H9 (cell line): ENCODE data around the gene KCND2. TPM values are rescaled to one million over a fixed set of nuclear protein-coding genes. Genes with fewer than 3 reads are reported as not detected.

Experiments used
- DNase-seq: peaks from one replicate; pipeline ENCODE4 v3.0.0-alpha.2; 2017
- H2AFZ ChIP-seq: one replicate; pipeline ENCODE4 v1.6.1; 2013; ENCODE audit warnings: mild to moderate bottlenecking, low read length, control low read depth, moderate library complexity
- H2AK5ac ChIP-seq: 2 replicates; pipeline ENCODE4 v1.6.1; 2013; ENCODE audit warnings: low read length, control low read depth, mixed read lengths; ENCODE audit not compliant: insufficient read length
- H2BK120ac ChIP-seq: one replicate; pipeline ENCODE4 v1.6.1; 2013; ENCODE audit warnings: low read depth, mild to moderate bottlenecking, low read length, control low read depth, inconsistent platforms; ENCODE audit not compliant: poor library complexity, severe bottlenecking
- H2BK12ac ChIP-seq: 2 replicates; pipeline ENCODE4 v1.6.1; 2013; ENCODE audit warnings: low read length, control low read depth, mixed read lengths, low read depth; ENCODE audit not compliant: insufficient read length
- H2BK15ac ChIP-seq: 2 replicates; pipeline ENCODE4 v1.6.1; 2013; ENCODE audit warnings: low read depth, low read length, control low read depth
- H2BK20ac ChIP-seq: one replicate; pipeline ENCODE4 v1.6.1; 2013; ENCODE audit warnings: low read depth, mild to moderate bottlenecking, low read length, control low read depth, inconsistent platforms; ENCODE audit not compliant: poor library complexity, severe bottlenecking
- H2BK5ac ChIP-seq: 2 replicates; pipeline ENCODE4 v1.6.1; 2013; ENCODE audit warnings: low read length, control low read depth, mixed read lengths; ENCODE audit not compliant: insufficient read length
- H3K14ac ChIP-seq: 2 replicates; pipeline ENCODE4 v1.6.1; 2013; ENCODE audit warnings: low read length, control low read depth; ENCODE audit not compliant: insufficient read depth
- H3K18ac ChIP-seq: 2 replicates; pipeline ENCODE4 v1.6.1; 2013; ENCODE audit warnings: low read depth, mild to moderate bottlenecking, mixed read lengths, low read length, control low read depth; ENCODE audit not compliant: insufficient read length
- H3K23ac ChIP-seq: 2 replicates; pipeline ENCODE4 v1.6.1; 2013; ENCODE audit warnings: low read length, control low read depth, mixed read lengths, low read depth; ENCODE audit not compliant: insufficient read length
- H3K23me2 ChIP-seq: 2 replicates; pipeline ENCODE4 v1.6.1; 2013; ENCODE audit warnings: low read depth, mild to moderate bottlenecking, mixed read lengths, low read length, control low read depth; ENCODE audit not compliant: insufficient read length, poor library complexity, severe bottlenecking
- H3K27ac ChIP-seq: 2 replicates; pipeline ENCODE4 v1.5.1; 2013; ENCODE audit warnings: low read length, control low read depth, mixed read lengths, low read depth; ENCODE audit not compliant: insufficient read length
- H3K27me3 ChIP-seq: 2 replicates; pipeline ENCODE4 v1.6.1; 2013; ENCODE audit warnings: low read length, control low read depth, inconsistent platforms; ENCODE audit not compliant: insufficient read depth
- H3K4ac ChIP-seq: 2 replicates; pipeline ENCODE4 v1.6.1; 2013; ENCODE audit warnings: low read depth, mild to moderate bottlenecking, control low read depth, inconsistent platforms, low read length, moderate library complexity
- H3K4me1 ChIP-seq: 2 replicates; pipeline ENCODE4 v1.6.1; 2013; ENCODE audit warnings: low read length, control low read depth, inconsistent platforms; ENCODE audit not compliant: insufficient read depth
- H3K4me2 ChIP-seq: 2 replicates; pipeline ENCODE4 v1.6.1; 2013; ENCODE audit warnings: low read length, control low read depth, mixed read lengths; ENCODE audit not compliant: insufficient read length, insufficient read depth
- H3K56ac ChIP-seq: 2 replicates; pipeline ENCODE4 v1.6.1; 2013; ENCODE audit warnings: low read depth, mild to moderate bottlenecking, mixed read lengths, low read length, control low read depth; ENCODE audit not compliant: insufficient read length
- H3K79me1 ChIP-seq: 2 replicates; pipeline ENCODE4 v1.6.1; 2013; ENCODE audit warnings: low read depth, mild to moderate bottlenecking, moderate library complexity, low read length, control low read depth, inconsistent platforms; ENCODE audit not compliant: insufficient read depth, poor library complexity, severe bottlenecking
- H3K79me2 ChIP-seq: 2 replicates; pipeline ENCODE4 v1.6.1; 2013; ENCODE audit warnings: low read length, control low read depth, inconsistent platforms; ENCODE audit not compliant: insufficient read depth
- H3K9ac ChIP-seq: 2 replicates; pipeline ENCODE4 v1.6.1; 2013; ENCODE audit warnings: low read length, control low read depth, mixed read lengths; ENCODE audit not compliant: insufficient read length; ENCODE audit errors: extremely low read depth
- H3K9me3 ChIP-seq: one replicate; pipeline ENCODE4 v1.6.1; 2013; ENCODE audit warnings: low read depth, low read length, inconsistent platforms; ENCODE audit not compliant: control insufficient read depth
- H3T11ph ChIP-seq: one replicate; pipeline ENCODE4 v1.6.1; 2013; ENCODE audit warnings: mild to moderate bottlenecking, low read length, control low read depth, inconsistent platforms
- H4K20me1 ChIP-seq: one replicate; pipeline ENCODE4 v1.6.1; 2013; ENCODE audit not compliant: control insufficient read depth, insufficient read length, insufficient read depth
- H4K5ac ChIP-seq: 2 replicates; pipeline ENCODE4 v1.6.1; 2013; ENCODE audit warnings: low read depth, mild to moderate bottlenecking, mixed read lengths, low read length, control low read depth; ENCODE audit not compliant: insufficient read length
- H4K8ac ChIP-seq: replicated peaks from 2 replicates; pipeline ENCODE4 v1.6.1; 2013; ENCODE audit warnings: low read length, control low read depth, mixed read lengths, low read depth; ENCODE audit not compliant: insufficient read length
- H4K91ac ChIP-seq: 2 replicates; pipeline ENCODE4 v1.6.1; 2013; ENCODE audit warnings: low read depth, mild to moderate bottlenecking, moderate library complexity, mixed read lengths, low read length, control low read depth; ENCODE audit not compliant: insufficient read length
- H3K27ac Mint-ChIP-seq, 3 experiments: 2 replicates in 2 of 3; 3 replicates in 1 of 3; pipeline ENCODE4 v1.8.0; 2020 to 2021; ENCODE audit warnings: mixed read lengths in 3 of 3, mild to moderate bottlenecking in 1 of 3, moderate library complexity in 1 of 3
- H3K27me3 Mint-ChIP-seq: 2 replicates; pipeline ENCODE4 v1.8.0; 2021; ENCODE audit warnings: low read depth, mild to moderate bottlenecking, moderate library complexity, mixed read lengths
- H3K36me3 Mint-ChIP-seq, 3 experiments: 2 replicates in 2 of 3; 3 replicates in 1 of 3; pipeline ENCODE4 v1.8.0; 2020 to 2021; ENCODE audit warnings: low read depth in 3 of 3, mixed read lengths in 3 of 3; ENCODE audit not compliant: insufficient read depth in 1 of 3
- H3K4me1 Mint-ChIP-seq, 2 experiments: 2 replicates each; pipeline ENCODE4 v1.8.0; 2020; ENCODE audit warnings: mixed read lengths in 2 of 2
- H3K4me3 Mint-ChIP-seq, 2 experiments: 2 replicates in 1 of 2; 3 replicates in 1 of 2; pipeline ENCODE4 v1.8.0; 2020 to 2021; ENCODE audit warnings: mild to moderate bottlenecking in 2 of 2, mixed read lengths in 2 of 2, moderate library complexity in 1 of 2
- H3K9me3 Mint-ChIP-seq, 2 experiments: 2 replicates in 1 of 2; 3 replicates in 1 of 2; pipeline ENCODE4 v1.8.0; 2020; ENCODE audit warnings: mild to moderate bottlenecking in 2 of 2, mixed read lengths in 2 of 2, moderate library complexity in 1 of 2
- WGBS: extraction: QIAGEN DNeasy Blood & Tissue Kit; methylation state at CpG from one replicate; pipeline ENCODE4 v1.1.7; 2013; ENCODE audit warnings: missing lambda C conversion rate, low lambda C conversion rate, mixed read lengths; ENCODE audit not compliant: insufficient read length; ENCODE audit errors: extremely low coverage; 5-methylcytosine and 5-hydroxymethylcytosine counted together
- total RNA-seq: library from RNA; stranded (reverse); gene quantifications from 2 replicates; pipeline ENCODE4 v1.2.1, GENCODE V29; 2021
- TF ChIP-seq, protein P1 (sequence below): fragments of 200-600 bp; sonication (generic); conservative IDR thresholded peaks from 3 replicates; pipeline ENCODE4 v1.8.0; 2021; ENCODE audit warnings: antibody characterized with exemption, mild to moderate bottlenecking

KCND2 gene
- total RNA-seq, 1 experiment from 2014 or later: 6.4 TPM

DNA sequence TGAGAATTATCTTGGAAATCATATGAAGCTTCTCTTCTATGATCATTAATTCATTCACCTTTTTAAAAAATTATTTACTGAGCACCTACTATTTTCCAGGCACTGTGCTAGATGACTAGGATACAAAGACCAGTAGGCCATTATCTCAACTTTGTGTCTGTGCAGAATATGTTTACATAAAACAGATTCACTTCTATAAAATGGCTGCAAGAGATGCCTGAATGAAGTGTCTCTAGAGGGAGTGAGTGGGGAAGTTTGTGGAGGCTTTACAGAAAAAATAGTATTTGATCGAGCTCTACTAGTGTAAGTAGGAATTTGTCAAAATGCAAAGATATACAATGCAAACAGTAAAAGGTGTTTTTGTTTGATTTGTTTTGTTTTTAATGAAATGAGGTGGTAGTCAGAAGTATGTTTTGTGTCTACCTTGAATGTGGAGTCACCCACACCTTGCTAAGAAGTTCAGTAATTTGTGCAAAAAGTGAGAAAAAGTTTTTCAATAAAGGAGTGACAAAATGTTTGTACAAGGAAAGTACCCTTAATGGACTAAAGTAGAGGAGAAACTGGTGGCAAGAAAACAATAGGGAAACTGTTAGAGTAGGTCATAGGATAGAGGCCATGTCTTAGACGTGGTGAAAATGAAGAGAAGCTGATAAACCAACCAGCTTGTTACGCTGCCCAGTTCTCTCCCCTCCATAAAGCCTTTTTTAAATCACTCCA is 125.5 kb downstream of the KCND2 start:
- Mint-ChIP-seq H3K9me3 (no peaks in the 10 kb centered on the region), H3K27me3 (no peaks in the 10 kb centered on the region), H3K36me3 (no peaks in the 10 kb centered on the region; a peak in 1 of 7 replicates), H3K27ac (peak overlapping the region in 2 of 3 experiments; percentile 14 to 72; a peak in 3 of 7 replicates), H3K4me1 (peaks cover 9 to 24% of the 10 kb centered on the region in 2 experiments), H3K4me3 (no peak overlapping the region)
- Histone ChIP-seq H3T11ph (no peak overlapping the region), H3K79me2 (no peaks in the 10 kb centered on the region), H3K4me1 (no peaks in the 10 kb centered on the region; the same call in 1 of the 2 replicates), H2BK20ac (no peak overlapping the region), H3K79me1 (no peaks in the 10 kb centered on the region), H3K23ac (no peak overlapping the region), H3K18ac (no peak overlapping the region), H3K4ac (no peak overlapping the region), H2BK120ac (no peak overlapping the region), H2AK5ac (no peak overlapping the region), H4K5ac (no peak overlapping the region), H3K56ac (no peak overlapping the region), H3K14ac (no peak overlapping the region), H2BK15ac (no peak overlapping the region), H3K27ac (no peak overlapping the region), H3K9me3 (no peaks in the 10 kb centered on the region), H4K91ac (no peak overlapping the region), H3K4me2 (no peak overlapping the region), H3K27me3 (no peaks in the 10 kb centered on the region), H3K9ac (no peak overlapping the region), H2BK12ac (no peak overlapping the region), H3K23me2 (no peaks in the 10 kb centered on the region), H2BK5ac (no peak overlapping the region), H4K20me1 (no peaks in the 10 kb centered on the region), H2AFZ (no peak overlapping the region), H4K8ac (no peak overlapping the region)
- TF ChIP-seq, protein P1, sequence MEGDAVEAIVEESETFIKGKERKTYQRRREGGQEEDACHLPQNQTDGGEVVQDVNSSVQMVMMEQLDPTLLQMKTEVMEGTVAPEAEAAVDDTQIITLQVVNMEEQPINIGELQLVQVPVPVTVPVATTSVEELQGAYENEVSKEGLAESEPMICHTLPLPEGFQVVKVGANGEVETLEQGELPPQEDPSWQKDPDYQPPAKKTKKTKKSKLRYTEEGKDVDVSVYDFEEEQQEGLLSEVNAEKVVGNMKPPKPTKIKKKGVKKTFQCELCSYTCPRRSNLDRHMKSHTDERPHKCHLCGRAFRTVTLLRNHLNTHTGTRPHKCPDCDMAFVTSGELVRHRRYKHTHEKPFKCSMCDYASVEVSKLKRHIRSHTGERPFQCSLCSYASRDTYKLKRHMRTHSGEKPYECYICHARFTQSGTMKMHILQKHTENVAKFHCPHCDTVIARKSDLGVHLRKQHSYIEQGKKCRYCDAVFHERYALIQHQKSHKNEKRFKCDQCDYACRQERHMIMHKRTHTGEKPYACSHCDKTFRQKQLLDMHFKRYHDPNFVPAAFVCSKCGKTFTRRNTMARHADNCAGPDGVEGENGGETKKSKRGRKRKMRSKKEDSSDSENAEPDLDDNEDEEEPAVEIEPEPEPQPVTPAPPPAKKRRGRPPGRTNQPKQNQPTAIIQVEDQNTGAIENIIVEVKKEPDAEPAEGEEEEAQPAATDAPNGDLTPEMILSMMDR: no peak
- no CpG with 5 or more reads among the region's 3 CpGs for WGBS
- DNase-seq: no peak
